ENCODE results near the gene BSCL2.
"Not testable (repeated sequence)": the region's sequence is repeated elsewhere in the genome, so short reads cannot be mapped to it uniquely, and the experiment has no call there.

Gene BSCL2

DNA sequence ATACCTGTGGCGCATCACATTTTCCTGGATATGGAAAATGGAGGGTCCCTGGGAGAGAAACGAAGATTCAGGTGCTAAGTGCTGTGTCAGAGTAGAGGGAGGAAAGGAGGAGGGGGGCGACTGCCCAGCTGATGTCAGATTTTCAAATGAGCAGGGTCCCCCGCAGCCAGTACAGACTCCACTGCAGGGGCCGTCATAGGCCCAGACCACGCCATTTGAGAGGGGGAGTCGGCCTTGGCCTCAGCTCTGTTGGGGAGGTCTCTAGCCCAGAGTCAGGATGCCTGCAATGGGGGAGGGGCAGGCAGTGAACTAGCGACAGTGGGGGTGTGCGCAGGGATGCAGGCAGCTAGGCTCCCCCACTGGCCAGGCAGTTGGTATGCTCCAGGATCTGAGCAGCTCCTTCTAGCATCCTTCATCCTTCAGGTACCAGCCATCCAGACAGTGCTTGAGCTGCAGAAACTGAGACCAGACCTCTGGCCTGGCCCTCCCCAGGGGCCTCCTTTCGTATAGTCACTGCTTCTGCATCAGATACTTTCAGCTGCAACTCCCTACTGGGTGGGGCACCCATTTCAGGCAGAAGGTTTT is at the start of gene BSCL2, which contains the start of gene GNG3:
Gene BSCL2 (minus strand): TSS at position 148 of the 585 bp plus-strand sequence. CDS start 229 bp downstream, outside the sequence.
Gene GNG3 (plus strand): TSS at position 400 of the 585 bp plus-strand sequence. CDS start 620 bp downstream, outside the sequence.
- peak within 1 kb of the TSS; percentile 70 for H3K4me3 ChIP-seq (replicated peaks; ENCODE audit: low read depth, low read length)
- no peak for DNase-seq (ENCODE audit: extremely low read depth, low read depth)
- TF ChIP-seq, protein P1, sequence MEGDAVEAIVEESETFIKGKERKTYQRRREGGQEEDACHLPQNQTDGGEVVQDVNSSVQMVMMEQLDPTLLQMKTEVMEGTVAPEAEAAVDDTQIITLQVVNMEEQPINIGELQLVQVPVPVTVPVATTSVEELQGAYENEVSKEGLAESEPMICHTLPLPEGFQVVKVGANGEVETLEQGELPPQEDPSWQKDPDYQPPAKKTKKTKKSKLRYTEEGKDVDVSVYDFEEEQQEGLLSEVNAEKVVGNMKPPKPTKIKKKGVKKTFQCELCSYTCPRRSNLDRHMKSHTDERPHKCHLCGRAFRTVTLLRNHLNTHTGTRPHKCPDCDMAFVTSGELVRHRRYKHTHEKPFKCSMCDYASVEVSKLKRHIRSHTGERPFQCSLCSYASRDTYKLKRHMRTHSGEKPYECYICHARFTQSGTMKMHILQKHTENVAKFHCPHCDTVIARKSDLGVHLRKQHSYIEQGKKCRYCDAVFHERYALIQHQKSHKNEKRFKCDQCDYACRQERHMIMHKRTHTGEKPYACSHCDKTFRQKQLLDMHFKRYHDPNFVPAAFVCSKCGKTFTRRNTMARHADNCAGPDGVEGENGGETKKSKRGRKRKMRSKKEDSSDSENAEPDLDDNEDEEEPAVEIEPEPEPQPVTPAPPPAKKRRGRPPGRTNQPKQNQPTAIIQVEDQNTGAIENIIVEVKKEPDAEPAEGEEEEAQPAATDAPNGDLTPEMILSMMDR (IDR thresholded peaks at IDR 0.05; ENCODE audit: low read depth, low read length, missing control alignments): no peak

DNA sequence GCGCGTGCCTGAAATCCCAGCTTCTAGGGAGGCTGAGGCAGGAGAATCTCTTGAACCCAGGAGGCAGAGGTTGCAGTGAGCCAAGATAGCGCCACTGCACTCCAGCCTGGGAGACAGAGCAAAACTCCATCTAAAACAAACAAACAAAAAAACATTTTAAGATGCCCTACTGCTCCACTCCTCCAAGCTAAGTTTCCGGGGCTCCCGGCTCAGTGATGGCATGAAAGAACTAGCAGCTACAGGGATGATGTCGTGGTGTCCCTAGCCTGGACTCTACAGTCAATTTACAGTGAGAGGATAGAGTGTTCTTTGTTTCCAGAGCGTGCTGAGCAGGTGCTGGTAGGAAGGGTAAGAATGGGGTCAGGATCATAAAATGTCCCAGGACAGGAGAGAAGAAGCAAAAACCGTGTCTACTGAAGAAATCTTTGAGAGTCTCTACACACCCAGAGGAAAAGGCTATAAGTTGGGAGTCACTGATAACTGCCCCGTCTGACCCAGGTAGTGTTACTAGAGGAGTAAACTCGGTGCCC is 47.9 kb upstream of the BSCL2 start:
- TF ChIP-seq, protein P1 (IDR thresholded peaks at IDR 0.05; ENCODE audit: low read depth, low read length, missing control alignments): no peak
- no peak for DNase-seq (ENCODE audit: extremely low read depth, low read depth)
- no peak overlapping the region for H3K4me3 ChIP-seq (replicated peaks; ENCODE audit: low read depth, low read length)

DNA sequence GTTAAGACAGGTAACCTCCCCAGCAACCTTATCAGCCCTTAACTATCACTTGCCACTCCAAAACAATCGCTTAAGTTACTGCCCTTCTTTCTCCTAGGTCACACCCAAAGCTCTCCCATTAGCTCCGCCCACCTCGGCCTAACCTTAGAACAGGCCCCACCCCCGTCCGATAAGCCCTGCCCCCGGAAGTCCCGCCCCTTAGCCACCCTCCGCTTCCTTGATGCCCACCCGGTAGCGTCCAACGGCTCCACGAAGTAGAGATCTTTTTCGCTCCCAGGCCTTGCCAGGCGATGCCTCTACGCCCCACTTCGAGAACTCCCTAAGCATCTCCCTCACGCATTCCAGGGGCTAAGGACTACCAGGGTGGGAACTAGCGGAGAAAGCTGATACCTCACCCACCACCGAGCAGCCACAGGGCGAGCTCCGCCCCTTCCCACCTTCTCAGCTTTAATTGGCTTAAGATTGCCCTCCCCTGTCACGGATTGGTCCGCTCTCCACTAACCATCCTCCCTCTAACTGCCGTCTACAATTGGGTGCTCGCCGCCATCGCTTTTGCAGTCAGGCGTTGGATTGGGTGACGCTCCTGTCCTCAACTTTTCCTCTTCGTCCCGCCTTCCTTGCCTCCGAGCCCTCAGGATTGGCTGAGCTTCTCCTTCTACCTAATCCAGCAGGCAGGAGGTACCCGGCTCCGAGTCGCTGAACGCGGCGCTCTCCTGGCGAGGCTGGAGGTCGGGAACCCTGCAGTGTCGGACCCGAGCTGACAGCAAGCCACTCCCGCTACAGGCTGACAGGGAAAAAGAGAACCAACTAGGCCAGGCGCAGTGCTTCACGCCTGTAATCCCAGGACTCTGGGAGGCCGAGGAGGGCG is 46.7 kb upstream of the BSCL2 start, which contains the start of gene ZBTB3:
Gene ZBTB3 (minus strand): TSS at position 425 of the 868 bp plus-strand sequence. CDS start 496 bp downstream, outside the sequence.
- H3K4me3 ChIP-seq (replicated peaks; ENCODE audit: low read depth, low read length): peak within 1 kb of the TSS; percentile 62
- TF ChIP-seq, protein P1 (IDR thresholded peaks at IDR 0.05; ENCODE audit: low read depth, low read length, missing control alignments): no peak
- DNase-seq (ENCODE audit: extremely low read depth, low read depth): peak; percentile 99

DNA sequence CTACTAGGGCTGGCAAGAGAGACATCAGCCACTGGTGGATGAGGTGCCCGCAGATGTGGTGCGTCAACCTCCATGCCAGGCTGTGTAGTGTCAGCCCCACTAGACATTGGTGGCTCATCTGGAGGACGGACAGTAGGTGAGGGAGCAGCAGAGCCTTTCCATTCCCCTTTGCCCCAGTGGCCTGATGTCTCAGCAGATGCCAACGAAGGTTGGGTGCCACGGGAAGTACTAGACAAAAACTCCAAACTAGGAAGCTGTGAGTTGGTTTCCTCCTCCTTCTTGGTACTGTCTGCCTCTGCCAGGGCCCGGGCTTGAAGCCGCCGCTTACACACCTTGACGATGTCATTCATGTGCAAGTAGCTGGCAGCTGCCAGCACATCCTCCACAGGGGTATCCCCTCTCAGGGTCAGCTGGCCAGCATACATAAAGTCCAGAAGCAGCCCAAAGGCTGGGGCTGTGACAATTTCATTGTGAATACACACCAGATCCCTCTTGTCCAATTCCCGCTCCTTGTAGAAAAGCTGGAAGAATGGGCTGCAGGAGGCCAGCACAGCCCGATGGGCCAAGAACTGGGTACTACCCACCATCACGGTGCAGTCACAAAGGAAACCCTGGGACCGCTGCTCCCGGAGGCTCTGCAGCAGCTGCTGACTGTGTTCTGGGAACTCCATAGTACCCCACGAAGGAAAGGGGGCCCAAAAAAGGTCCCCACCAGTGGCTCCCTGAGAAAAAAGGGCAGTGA is 45.9 kb upstream of the BSCL2 start:
- peak overlapping the region; percentile 62 for H3K4me3 ChIP-seq (replicated peaks; ENCODE audit: low read depth, low read length)
- TF ChIP-seq, protein P1 (IDR thresholded peaks at IDR 0.05; ENCODE audit: low read depth, low read length, missing control alignments): no peak
- no peak for DNase-seq (ENCODE audit: extremely low read depth, low read depth)

DNA sequence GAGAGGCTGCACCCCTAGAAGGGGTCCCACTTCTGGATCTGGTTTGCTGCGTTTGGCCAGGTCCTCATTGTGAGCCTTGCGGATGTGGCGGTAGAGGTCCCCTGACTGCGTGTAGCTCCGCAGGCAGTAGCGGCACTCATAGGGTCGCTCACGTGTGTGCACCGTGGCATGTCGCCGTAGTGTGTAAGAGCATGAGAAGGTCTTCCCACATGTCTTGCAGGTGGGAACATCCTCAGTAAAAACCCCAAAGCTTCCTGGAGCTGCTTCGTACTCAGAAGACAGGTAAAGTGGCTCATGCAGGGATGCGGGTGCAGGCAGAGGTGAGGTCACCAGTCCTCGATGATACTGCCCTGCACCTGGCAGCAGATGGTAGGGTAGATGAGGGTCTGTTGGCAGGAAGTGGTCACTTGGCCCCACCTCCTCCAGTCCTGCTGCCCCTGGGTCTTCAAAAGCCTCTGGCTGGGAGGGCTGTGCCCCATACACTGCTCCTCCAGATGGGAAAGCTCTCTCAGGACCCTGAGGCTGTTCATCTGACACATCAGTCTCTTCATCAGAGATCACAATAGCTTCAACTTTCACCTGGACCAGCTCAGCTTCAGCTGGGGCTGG is 45.1 kb upstream of the BSCL2 start:
- H3K4me3 ChIP-seq (replicated peaks; ENCODE audit: low read depth, low read length): no peak overlapping the region
- TF ChIP-seq, protein P1 (IDR thresholded peaks at IDR 0.05; ENCODE audit: low read depth, low read length, missing control alignments): no peak

DNA sequence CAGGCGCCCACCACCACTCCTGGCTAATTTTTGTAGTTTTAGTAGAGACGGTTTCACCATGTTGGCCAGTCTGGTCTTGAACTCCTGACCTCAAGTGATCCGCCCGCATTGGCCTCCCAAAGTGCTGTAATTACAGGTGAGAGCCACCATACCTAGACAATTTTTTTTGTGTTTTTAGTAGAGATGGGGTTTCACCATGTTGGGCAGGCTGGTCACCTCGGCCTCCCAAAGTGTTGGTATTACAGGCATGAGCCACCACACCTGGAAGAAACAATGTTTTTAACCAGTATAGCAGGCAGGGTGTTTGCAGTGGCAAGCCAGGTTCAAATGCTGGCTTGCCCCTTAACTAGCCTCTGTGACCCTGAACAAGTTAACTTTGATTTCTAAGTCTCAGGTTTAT is 42.7 kb upstream of the BSCL2 start:
- not testable (repeated sequence) for H3K4me3 ChIP-seq (replicated peaks; ENCODE audit: low read depth, low read length); DNase-seq (ENCODE audit: extremely low read depth, low read depth)

More for the DNA sequence above, 45.1 kb upstream of the BSCL2 start:
- DNase-seq (ENCODE audit: extremely low read depth, low read depth): no peak
